Activated T-cell treated with anti-CD3 and anti-CD28 coated beads for 24 hours (primary cell): ENCODE data around the gene MAD1L1.

Experiments used
- DNase-seq: peaks from one replicate; pipeline ENCODE4 v3.0.0-alpha.2; 2020; ENCODE audit warnings: low read depth

The MAD1L1 gene

GRCh38 chr7:1781369-1781768 lies 451.4 kb downstream of the MAD1L1 start:
- no peak for DNase-seq

- DNase-seq = no peak
These were observed 453.3 kb downstream of the MAD1L1 start for GRCh38 chr7:1779445-1779844.

- DNase-seq = no peak
These were observed 455.6 kb downstream of the MAD1L1 start for GRCh38 chr7:1777122-1777521.

GRCh38 chr7:1775389-1775788 lies 457.4 kb downstream of the MAD1L1 start:
- no peak for DNase-seq

GRCh38 chr7:1770331-1770730 lies 462.4 kb downstream of the MAD1L1 start:
- no peak for DNase-seq

GRCh38 chr7:1769286-1770200 lies 463.2 kb downstream of the MAD1L1 start:
- no peak for DNase-seq

GRCh38 chr7:1768832-1769231 lies 463.9 kb downstream of the MAD1L1 start:
- DNase-seq = no peak

GRCh38 chr7:1767524-1767923 lies 465.2 kb downstream of the MAD1L1 start:
- DNase-seq = no peak
